AG04450 (cell line): Measurements from ENCODE around the gene ZDHHC14. TPM values are rescaled to one million over a fixed set of nuclear protein-coding genes. Genes with fewer than 3 reads are reported as not detected.

Experiments
- CTCF ChIA-PET: fragments of 300-600, 350-600 bp; formaldehyde crosslinking; extraction: SDS; loops from one replicate; lab custom pipeline; 2022; ENCODE audit warnings: antibody characterized with exemption, inconsistent platforms; lab: Charles Lee
- POLR2A ChIA-PET: fragments of 350-600 bp; formaldehyde crosslinking; extraction: SDS; loops from one replicate; lab custom pipeline; 2021; ENCODE audit warnings: antibody characterized with exemption, inconsistent platforms; lab: Yijun Ruan, JAX
- DNase-seq: peaks from one replicate; pipeline ENCODE4 v3.0.0-alpha.2; 2011; ENCODE audit warnings: low read depth, low spot score
- H3K27ac ChIP-seq: one replicate; pipeline ENCODE4 v1.5.1; 2012; ENCODE audit warnings: low read depth, low read length, control low read depth
- H3K27me3 ChIP-seq: one replicate; pipeline ENCODE4 v1.6.0; 2012; ENCODE audit warnings: low read length; ENCODE audit not compliant: control insufficient read depth, insufficient read depth
- H3K4me3 ChIP-seq: 2 replicates; pipeline ENCODE4 v1.5.1; 2011; ENCODE audit warnings: mild to moderate bottlenecking, low read depth, low read length, control low read depth
- H3K9me3 ChIP-seq: 2 replicates; pipeline ENCODE4 v1.5.1; 2012; ENCODE audit warnings: low read length; ENCODE audit not compliant: control insufficient read depth, insufficient read depth
- CTCF ChIP-seq: IDR thresholded peaks from 2 replicates; pipeline ENCODE4 v1.5.1; 2011; ENCODE audit warnings: low read depth, low read length, control low read depth, inconsistent platforms
- polyA plus RNA-seq: library from polyadenylated mRNA; depleted of rRNA; stranded (reverse); fragments of >200 nt; gene quantifications from 2 replicates; pipeline ENCODE4 v1.2.3, GENCODE V29; 2011

Gene ZDHHC14
- polyA plus RNA-seq, 1 experiment = 2.2 TPM

- DNase-seq = no peak
- TF ChIP-seq CTCF = no peak
- ChIA-PET CTCF (no interaction called here), POLR2A (no interaction called here)
- no peak overlapping the region for H3K27ac ChIP-seq
- no peaks in the 10 kb centered on the region for H3K9me3 ChIP-seq
- H3K4me3 ChIP-seq = no peak overlapping the region
- peaks cover 14% of the 10 kb centered on the region for H3K27me3 ChIP-seq
These were observed 48.3 kb downstream of the ZDHHC14 start for GRCh38 chr6:157429248-157429647.

DNA sequence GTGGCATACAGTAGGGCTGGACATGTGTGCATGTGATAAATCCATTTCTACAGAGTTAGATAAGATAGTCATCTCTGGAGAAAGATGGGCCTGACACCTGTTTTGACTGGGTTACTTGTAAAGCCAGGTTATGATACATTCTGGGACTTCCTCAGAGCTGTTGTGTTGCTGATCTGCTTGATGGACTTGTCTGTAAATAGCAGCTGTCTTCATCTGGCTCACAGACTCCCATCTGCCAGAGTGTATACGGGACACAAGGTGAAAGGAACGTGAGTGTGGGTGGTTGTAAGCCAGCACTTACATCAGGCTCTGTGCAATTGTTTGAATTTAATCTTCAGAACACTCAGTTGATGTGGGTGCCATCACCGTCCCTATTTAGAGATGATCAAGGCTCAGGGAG lies 49.8 kb downstream of the ZDHHC14 start:
- POLR2A ChIA-PET = no interaction called here

GRCh38 chr6:157432231-157432891 lies 51.4 kb downstream of the ZDHHC14 start:
- no peak overlapping the region for H3K4me3 ChIP-seq
- CTCF ChIA-PET = no interaction called here
- no peak for DNase-seq
- POLR2A ChIA-PET = no interaction called here
- no peak for TF ChIP-seq CTCF
- H3K9me3 ChIP-seq = no peaks in the 10 kb centered on the region
- H3K27ac ChIP-seq = no peak overlapping the region
- peaks cover 2% of the 10 kb centered on the region for H3K27me3 ChIP-seq

More for the DNA sequence above, 49.8 kb downstream of the ZDHHC14 start:
- DNase-seq = no peak
- TF ChIP-seq CTCF = no peak
- Histone ChIP-seq H3K27me3 (peaks cover 4% of the 10 kb centered on the region), H3K27ac (no peak overlapping the region), H3K4me3 (no peak overlapping the region), H3K9me3 (no peaks in the 10 kb centered on the region)
- CTCF ChIA-PET = no interaction called here

- POLR2A ChIA-PET = no interaction called here
These were observed 51.9 kb downstream of the ZDHHC14 start for GRCh38 chr6:157432892-157433265.

More at GRCh38 chr6:157432892-157433265, 51.9 kb downstream of the ZDHHC14 start:
- TF ChIP-seq CTCF = no peak
- peaks cover 2% of the 10 kb centered on the region for H3K27me3 ChIP-seq
- no peaks in the 10 kb centered on the region for H3K9me3 ChIP-seq
- CTCF ChIA-PET = no interaction called here
- no peak for DNase-seq
- H3K27ac ChIP-seq = no peak overlapping the region
- no peak overlapping the region for H3K4me3 ChIP-seq
